GM13977 (cell line): Measurements from ENCODE around the gene SLC5A10.
"Not testable (repeated sequence)": the region's sequence is repeated elsewhere in the genome, so short reads cannot be mapped to it uniquely, and the experiment has no call there.

ENCODE experiments used
- DNase-seq: peaks from one replicate; pipeline ENCODE4 v3.0.0; 2012; ENCODE audit warnings: low spot score
- CTCF ChIP-seq: IDR thresholded peaks from 2 replicates; pipeline ENCODE4 v1.5.1; 2012; ENCODE audit warnings: mild to moderate bottlenecking, control low read depth; ENCODE audit not compliant: insufficient read depth; ENCODE audit errors: extremely low read depth, missing control alignments
- in situ Hi-C: fragments of 300-500 bp; cut with MboI; formaldehyde crosslinking; loops from one replicate; pipeline ENCODE4 v1.12.0; 2022; ENCODE audit warnings: low sequenced_read_pairs, low pct_unique_long_range_greater_than_20kb, mixed read lengths, inconsistent platforms; ENCODE audit not compliant: unreplicated experiment

Gene SLC5A10

DNA sequence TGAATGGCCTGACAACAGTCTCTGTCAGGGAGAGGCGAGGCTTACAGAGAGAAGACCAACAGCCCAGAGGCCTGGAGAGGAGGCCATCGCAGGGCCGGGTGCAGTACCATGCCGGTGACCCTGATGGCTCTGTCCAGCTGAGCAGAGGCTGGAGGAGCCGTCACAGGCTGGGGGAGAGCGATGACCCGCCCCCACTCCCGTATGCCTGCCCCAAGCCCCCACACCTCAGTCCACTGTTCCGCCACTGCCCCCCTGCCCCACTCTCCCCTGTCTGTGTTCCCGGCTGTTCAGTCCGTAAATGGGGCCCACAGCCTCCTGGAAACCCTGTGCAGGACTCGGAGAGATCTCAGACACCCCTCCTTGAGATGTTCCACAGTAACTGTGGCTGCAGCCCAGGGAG lies 65.4 kb downstream of the SLC5A10 start:
- no peak for DNase-seq
- no peak for TF ChIP-seq CTCF
- in situ Hi-C loops, result loop anchor here (25.0 kb wide), 1 partner anchor 205 kb away; no protein-coding TSS in a partner anchor

GRCh38 chr17:19017804-19018599 lies 66.0 kb downstream of the SLC5A10 start:
- in situ Hi-C loops, result loop anchor here (25.0 kb wide), 1 partner anchor 206 kb away; no protein-coding TSS in a partner anchor
- no peak for TF ChIP-seq CTCF

DNA sequence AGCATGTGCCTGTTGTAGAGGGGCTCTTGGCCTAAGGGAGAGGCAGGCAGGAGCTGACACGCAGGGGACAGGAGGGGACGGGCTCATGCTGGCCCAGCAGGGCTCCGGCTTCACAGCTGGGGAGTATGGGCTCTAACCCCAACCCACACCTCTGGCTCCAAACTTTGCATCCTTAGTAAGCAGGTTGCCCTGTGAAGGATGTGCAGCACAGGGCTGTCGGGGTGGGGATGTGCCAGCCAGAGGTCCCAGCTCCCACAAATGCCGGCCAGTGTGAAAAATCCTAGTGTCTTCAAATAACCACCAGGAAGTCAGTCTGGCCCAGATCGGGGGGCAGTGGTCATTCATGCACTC lies 66.6 kb downstream of the SLC5A10 start:
- in situ Hi-C loops, result loop anchor here (25.0 kb wide), 1 partner anchor 206 kb away; no protein-coding TSS in a partner anchor
- no peak for DNase-seq
- no peak for TF ChIP-seq CTCF

More at GRCh38 chr17:19017804-19018599, 66.0 kb downstream of the SLC5A10 start:
- DNase-seq, result no peak

GRCh38 chr17:19019041-19019941 lies 67.3 kb downstream of the SLC5A10 start:
- TF ChIP-seq CTCF, result no peak
- DNase-seq, result no peak
- in situ Hi-C loops, result loop anchor here (25.0 kb wide), 1 partner anchor 207 kb away; no protein-coding TSS in a partner anchor

DNA sequence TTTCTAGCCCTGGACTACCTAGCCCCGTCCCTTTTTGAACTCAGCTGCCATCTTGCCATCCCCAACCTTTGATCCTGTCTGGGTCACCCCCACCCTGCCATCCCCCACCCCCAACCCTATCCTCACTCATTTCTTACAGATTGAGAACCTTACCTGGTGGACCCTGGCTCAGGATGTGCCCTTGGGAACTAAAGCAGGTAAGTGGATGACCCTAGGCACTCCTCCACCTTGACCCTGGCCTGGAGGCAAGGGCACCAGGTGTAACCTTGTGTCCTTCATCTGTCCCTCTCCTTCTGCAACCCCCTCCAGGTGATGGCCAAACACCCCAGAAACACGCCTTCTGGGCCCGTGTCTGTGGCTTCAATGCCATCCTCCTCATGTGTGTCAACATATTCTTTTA lies 68.1 kb downstream of the SLC5A10 start:
- TF ChIP-seq CTCF, result no peak
- in situ Hi-C loops, result loop anchor here (25.0 kb wide), 1 partner anchor 208 kb away; no protein-coding TSS in a partner anchor
- no peak for DNase-seq

DNA sequence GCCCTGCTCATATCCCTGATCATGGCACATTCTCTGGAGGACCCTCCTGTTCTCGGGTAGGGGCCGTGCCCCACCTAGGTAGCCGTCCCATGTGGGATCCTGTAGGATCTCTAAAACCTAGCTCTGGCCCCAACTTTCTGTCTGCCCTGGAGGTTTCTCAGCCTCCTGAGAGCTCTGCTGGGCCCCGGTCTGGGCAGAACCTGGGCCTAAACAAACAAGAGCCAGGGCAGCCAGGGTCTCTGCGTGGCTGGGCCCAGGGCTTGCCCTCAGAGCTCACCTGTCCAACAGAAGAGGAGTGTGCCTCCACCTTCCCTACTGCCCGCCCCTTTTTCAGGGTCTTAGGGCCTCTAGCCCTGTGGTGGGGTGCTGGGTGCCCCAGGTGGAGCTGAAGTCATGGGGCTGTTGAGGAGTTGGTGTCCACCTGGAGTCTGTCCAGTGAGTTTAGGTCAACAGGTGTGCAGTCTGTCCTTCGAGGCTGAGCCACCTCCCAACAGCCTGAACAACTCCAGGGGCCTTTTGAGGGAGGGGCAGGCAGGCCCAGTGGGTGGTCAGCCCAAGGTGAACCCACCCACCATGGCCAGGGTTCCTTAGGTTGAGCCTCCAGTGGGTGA lies 69.2 kb downstream of the SLC5A10 start:
- not testable (repeated sequence) for DNase-seq
- in situ Hi-C loops, result loop anchor here (25.0 kb wide), 1 partner anchor 209 kb away; no protein-coding TSS in a partner anchor
